Endothelial cell of umbilical vein (primary cell): Measurements from ENCODE around the gene CRYBB2. TPM values are rescaled to one million over a fixed set of nuclear protein-coding genes. Genes with fewer than 3 reads are reported as not detected.

Experiments
- BruUV-seq: library from RNA; stranded (reverse); fragments of 400-500 nt; replicated peaks from 2 replicates; lab custom pipeline; 2021; lab: Mats Ljungman, UMichigan
- CTCF ChIA-PET: fragments of 300-600, 350-600 bp; sonication (Branson Sonifier 250); formaldehyde crosslinking; loops from one replicate; lab custom pipeline; 2021; ENCODE audit warnings: antibody characterized with exemption, inconsistent platforms; lab: Charles Lee
- POLR2A ChIA-PET: fragments of 300-600, 350-600 bp; sonication (Branson Sonifier 250); formaldehyde crosslinking; loops from one replicate; lab custom pipeline; 2021; ENCODE audit warnings: antibody characterized with exemption, inconsistent platforms; lab: Charles Lee
- DNase-seq: peaks from one replicate; pipeline ENCODE4 v3.0.0-alpha.2; 2011; ENCODE audit warnings: low read depth, low spot score
- FAIRE-seq: peaks from 2 replicates; lab custom pipeline; 2011; peaks lifted over from hg19 to GRCh38; lab: Jason Lieb, UNC
- H2AFZ ChIP-seq: 2 replicates; pipeline ENCODE4 v1.6.0; 2012; ENCODE audit warnings: low read depth, low read length, control low read depth, inconsistent platforms
- H3K27ac ChIP-seq: 2 replicates; pipeline ENCODE4 v1.5.1; 2011; ENCODE audit warnings: low read depth, mild to moderate bottlenecking, control low read depth, low read length, moderate library complexity; ENCODE audit not compliant: insufficient read depth
- H3K27me3 ChIP-seq, 2 experiments: 2 replicates each; pipeline versions ENCODE4 v1.6.0 to v1.6.1; 2011; ENCODE audit warnings: low read length in 2 of 2, mixed read lengths in 1 of 2; ENCODE audit not compliant: control insufficient read depth in 2 of 2, insufficient read depth in 2 of 2
- H3K36me3 ChIP-seq, 2 experiments: 2 replicates in 1 of 2; 3 replicates in 1 of 2; pipeline ENCODE4 v1.5.1; 2011; ENCODE audit warnings: low read length in 2 of 2, mild to moderate bottlenecking in 1 of 2, moderate library complexity in 1 of 2; ENCODE audit not compliant: control insufficient read depth in 2 of 2, insufficient read depth in 2 of 2; ENCODE audit errors: extremely low read depth in 1 of 2
- H3K4me1 ChIP-seq: 3 replicates; pipeline ENCODE4 v1.5.1; 2011; ENCODE audit warnings: mild to moderate bottlenecking, low read length; ENCODE audit not compliant: control insufficient read depth, insufficient read depth; ENCODE audit errors: extremely low read depth
- H3K4me2 ChIP-seq: 2 replicates; pipeline ENCODE4 v1.6.1; 2011; ENCODE audit warnings: low read length, control low read depth, mixed read lengths; ENCODE audit not compliant: insufficient read depth
- H3K4me3 ChIP-seq, 3 experiments: fragments of 200-600 bp in 1 of 3; sonication (generic), shearing (Covaris generic) in 1 of 3; replicated peaks in 1 of 3; 2 replicates each; pipeline ENCODE4 v1.5.1; 2011 to 2016; ENCODE audit warnings: control low read depth in 3 of 3, low read length in 3 of 3, mild to moderate bottlenecking in 2 of 3, inconsistent platforms in 1 of 3, low read depth in 1 of 3, moderate library complexity in 1 of 3; ENCODE audit not compliant: insufficient read depth in 1 of 3
- H3K79me2 ChIP-seq: 2 replicates; pipeline ENCODE4 v1.6.0; 2012; ENCODE audit warnings: low read length, inconsistent platforms; ENCODE audit not compliant: control insufficient read depth, insufficient read depth
- H3K9ac ChIP-seq: replicated peaks from 2 replicates; pipeline ENCODE3; 2011; ENCODE audit warnings: low read length, control low read depth; ENCODE audit not compliant: insufficient read depth; ENCODE audit errors: extremely low read depth
- H3K9me1 ChIP-seq: replicated peaks from 3 replicates; pipeline ENCODE4 v1.6.0; 2011; ENCODE audit warnings: mild to moderate bottlenecking, low read length; ENCODE audit not compliant: control insufficient read depth, insufficient read depth; ENCODE audit errors: extremely low read depth
- H3K9me3 ChIP-seq: replicated peaks from 2 replicates; pipeline ENCODE4 v1.5.1; 2012; ENCODE audit warnings: low read length, inconsistent platforms; ENCODE audit not compliant: control insufficient read depth, insufficient read depth
- H4K20me1 ChIP-seq: replicated peaks from 2 replicates; pipeline ENCODE3; 2011; ENCODE audit warnings: mild to moderate bottlenecking, low read length; ENCODE audit not compliant: control insufficient read depth, insufficient read depth; ENCODE audit errors: extremely low read depth
- EZH2 ChIP-seq: IDR thresholded peaks from 2 replicates; pipeline ENCODE4 v1.6.1; 2012; ENCODE audit warnings: borderline replicate concordance, low read depth, mild to moderate bottlenecking, moderate library complexity, low read length, inconsistent platforms; ENCODE audit not compliant: severe bottlenecking
- FOS ChIP-seq: IDR thresholded peaks from 2 replicates; pipeline ENCODE4 v1.6.1; 2011; ENCODE audit warnings: mild to moderate bottlenecking, low read length, moderate library complexity, borderline replicate concordance; ENCODE audit not compliant: insufficient read depth
- GATA2 ChIP-seq: IDR thresholded peaks from 2 replicates; pipeline ENCODE4 v1.7.0; 2011; ENCODE audit warnings: low read depth, mild to moderate bottlenecking, moderate library complexity, mixed read lengths, low read length; ENCODE audit not compliant: insufficient read length, insufficient read depth
- JUN ChIP-seq: IDR thresholded peaks from 2 replicates; pipeline ENCODE4 v1.6.1; 2011; ENCODE audit warnings: borderline replicate concordance, low read depth; ENCODE audit not compliant: insufficient read length, insufficient read depth
- MAX ChIP-seq: IDR thresholded peaks from 2 replicates; pipeline ENCODE4 v1.6.1; 2011; ENCODE audit not compliant: insufficient read depth, insufficient read length
- MYC ChIP-seq: IDR thresholded peaks from one replicate; pipeline ENCODE4 v1.6.1; 2011; ENCODE audit warnings: mild to moderate bottlenecking, low read depth, low read length
- POLR2A ChIP-seq: IDR thresholded peaks from 2 replicates; pipeline ENCODE4 v1.6.1; 2012; ENCODE audit warnings: low read depth, mild to moderate bottlenecking, control low read depth, low read length
- POLR2AphosphoS5 ChIP-seq: IDR thresholded peaks from 2 replicates; pipeline ENCODE4 v1.6.1; 2012; ENCODE audit warnings: low read depth, mild to moderate bottlenecking, control low read depth, low read length, moderate library complexity; ENCODE audit not compliant: insufficient read depth
- dilution Hi-C: fragments of 300-500 bp; cut with MboI; formaldehyde crosslinking; loops from one replicate; pipeline ENCODE4 v1.15.0; 2019; ENCODE audit warnings: low sequenced_read_pairs; ENCODE audit not compliant: extremely low pct_ligation_motif_present
- intact Hi-C: fragments of 100-400 bp; cut with micrococcal nuclease; formaldehyde crosslinking; loops from one replicate; pipeline ENCODE4 v1.10.0; 2022
- polyA plus RNA-seq, 4 experiments: library from polyadenylated mRNA; depleted of rRNA in 3 of 4; stranded (reverse) in 3 of 4; unstranded in 1 of 4; fragments of >200 nt; gene quantifications; 2 replicates each; pipeline versions ENCODE4 v1.2.1 to v1.2.3, GENCODE V29; 2011 to 2012; ENCODE audit warnings: missing spikeins in 1 of 4
- total RNA-seq: library from RNA; stranded (reverse); gene quantifications from 2 replicates; pipeline ENCODE4 v1.2.3, GENCODE V29; 2021
- TF ChIP-seq, protein P1 (sequence below), 2 donors: IDR thresholded peaks; 1 replicate in 1 of 2; 2 replicates in 1 of 2; pipeline ENCODE4 v1.5.1; 2011; ENCODE audit warnings: low read length in 2 of 2, mild to moderate bottlenecking in 2 of 2, moderate library complexity in 2 of 2, control low read depth in 1 of 2, inconsistent platforms in 1 of 2, low read depth in 1 of 2; ENCODE audit not compliant: insufficient read depth in 1 of 2; ENCODE audit errors: extremely low read depth in 1 of 2

Gene CRYBB2
- total and polyA plus RNA-seq, 2 donors (not counting 3 experiments of a cell fraction or from before 2014, with no cell fraction given) = 0.36 to 1.4 TPM

- no peaks in the 10 kb centered on the region for H3K9me3 ChIP-seq
- no peak within 1 kb of the TSS for H3K9ac ChIP-seq
- H3K27me3 ChIP-seq = no peaks in the 10 kb centered on the region
- ChIA-PET POLR2A (no interaction called here), CTCF (interaction anchor here (1.0 to 3.1 kb wide), 2 partner anchors 15 to 25 kb away, joined by 3 to 23 read pairs; no protein-coding TSS in a partner anchor)
- no peaks in the 10 kb centered on the region for H3K9me1 ChIP-seq
- intact Hi-C loops = no loop called here
- dilution Hi-C loops = no loop called here
- TF ChIP-seq MAX = no peak
- no peak for TF ChIP-seq MYC
- no peak for TF ChIP-seq POLR2AphosphoS5
- no peak for TF ChIP-seq POLR2A
- TF ChIP-seq, protein P1, sequence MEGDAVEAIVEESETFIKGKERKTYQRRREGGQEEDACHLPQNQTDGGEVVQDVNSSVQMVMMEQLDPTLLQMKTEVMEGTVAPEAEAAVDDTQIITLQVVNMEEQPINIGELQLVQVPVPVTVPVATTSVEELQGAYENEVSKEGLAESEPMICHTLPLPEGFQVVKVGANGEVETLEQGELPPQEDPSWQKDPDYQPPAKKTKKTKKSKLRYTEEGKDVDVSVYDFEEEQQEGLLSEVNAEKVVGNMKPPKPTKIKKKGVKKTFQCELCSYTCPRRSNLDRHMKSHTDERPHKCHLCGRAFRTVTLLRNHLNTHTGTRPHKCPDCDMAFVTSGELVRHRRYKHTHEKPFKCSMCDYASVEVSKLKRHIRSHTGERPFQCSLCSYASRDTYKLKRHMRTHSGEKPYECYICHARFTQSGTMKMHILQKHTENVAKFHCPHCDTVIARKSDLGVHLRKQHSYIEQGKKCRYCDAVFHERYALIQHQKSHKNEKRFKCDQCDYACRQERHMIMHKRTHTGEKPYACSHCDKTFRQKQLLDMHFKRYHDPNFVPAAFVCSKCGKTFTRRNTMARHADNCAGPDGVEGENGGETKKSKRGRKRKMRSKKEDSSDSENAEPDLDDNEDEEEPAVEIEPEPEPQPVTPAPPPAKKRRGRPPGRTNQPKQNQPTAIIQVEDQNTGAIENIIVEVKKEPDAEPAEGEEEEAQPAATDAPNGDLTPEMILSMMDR (IDR thresholded peaks at IDR 0.05; ENCODE audit: extremely low read depth in 1 of 2, insufficient read depth in 1 of 2, low read depth in 1 of 2, low read length in 2 of 2) = no peak
- TF ChIP-seq FOS = no peak
- no peak for TF ChIP-seq EZH2
- no peak for TF ChIP-seq JUN
- no peak for TF ChIP-seq GATA2
- peaks cover 0 to 24% of the 10 kb centered on the region in 2 experiments for H3K36me3 ChIP-seq
- DNase-seq (no peak), FAIRE-seq (no peak)
- H3K27ac ChIP-seq = no peak within 1 kb of the TSS
- no peak within 1 kb of the TSS for H3K4me3 ChIP-seq
- no peaks in the 10 kb centered on the region for H3K79me2 ChIP-seq
- no TSS peak for BruUV-seq
- H4K20me1 ChIP-seq = peaks cover 3% of the 10 kb centered on the region
- H3K4me1 ChIP-seq = no peaks in the 10 kb centered on the region
- H2AFZ ChIP-seq = no peak within 1 kb of the TSS
- no peak within 1 kb of the TSS for H3K4me2 ChIP-seq
Measured at GRCh38 chr22:25199731-25200520, 19.5 kb upstream of the CRYBB2 start, which contains the start of gene CRYBB3. CRYBB3 (plus strand) TSS chr22:25199858; CDS start chr22:25201397, 1,539 bp downstream.
